WTC11 (cell line): ENCODE measurements around the gene CNKSR3. TPM values are rescaled to one million over a fixed set of nuclear protein-coding genes. Genes with fewer than 3 reads are reported as not detected.

ENCODE experiments used
- ATAC-seq: fragments of 200-7000 bp; cut with Tn5 transposase; 2 replicates; pipeline ENCODE4 v1.10.0; 2021; ENCODE audit warnings: mild to moderate bottlenecking, moderate library complexity
- CTCF ChIA-PET: fragments of 300-600 bp; sonication (Branson Sonifier 250); formaldehyde crosslinking; loops from one replicate; lab custom pipeline; 2021; ENCODE audit warnings: antibody characterized with exemption; lab: Charles Lee
- POLR2A ChIA-PET: fragments of 350-600 bp; sonication (Branson Sonifier 250); formaldehyde crosslinking; loops from one replicate; lab custom pipeline; 2021; ENCODE audit warnings: antibody characterized with exemption; lab: Charles Lee
- DNase-seq: peaks from one replicate; pipeline ENCODE4 v3.0.0; 2021; ENCODE audit warnings: low spot score
- H3K27ac Mint-ChIP-seq: 2 replicates; pipeline ENCODE4 v1.8.0; 2021; ENCODE audit warnings: mixed read lengths
- H3K27me3 Mint-ChIP-seq: 2 replicates; pipeline ENCODE4 v1.8.0; 2021; ENCODE audit warnings: low read depth, mild to moderate bottlenecking, moderate library complexity, mixed read lengths
- H3K36me3 Mint-ChIP-seq: 2 replicates; pipeline ENCODE4 v1.8.0; 2021; ENCODE audit warnings: mixed read lengths
- H3K4me1 Mint-ChIP-seq: 2 replicates; pipeline ENCODE4 v1.8.0; 2022; ENCODE audit warnings: mixed read lengths
- H3K4me3 Mint-ChIP-seq: 2 replicates; pipeline ENCODE4 v1.8.0; 2021; ENCODE audit warnings: mild to moderate bottlenecking, moderate library complexity, mixed read lengths
- H3K9me3 Mint-ChIP-seq: 2 replicates; pipeline ENCODE4 v1.8.0; 2021; ENCODE audit warnings: mixed read lengths
- CREB1 ChIP-seq: sonication (generic); formaldehyde crosslinking; IDR thresholded peaks from 2 replicates; pipeline ENCODE4 v1.8.0; 2023; ENCODE audit warnings: mild to moderate bottlenecking, missing genetic modification reagents
- CTCF ChIP-seq: fragments of 200-600 bp; IDR thresholded peaks from 2 replicates; pipeline ENCODE4 v1.8.0; 2022; ENCODE audit warnings: antibody characterized with exemption
- E2F4 ChIP-seq: sonication (generic); formaldehyde crosslinking; IDR thresholded peaks from 2 replicates; pipeline ENCODE4 v1.8.1; 2022; ENCODE audit warnings: low read depth, mild to moderate bottlenecking, moderate library complexity, missing genetic modification reagents, borderline replicate concordance
- ELF4 ChIP-seq: sonication (generic); formaldehyde crosslinking; IDR thresholded peaks from 2 replicates; pipeline ENCODE4 v1.8.1; 2022; ENCODE audit warnings: low read depth, mild to moderate bottlenecking, moderate library complexity, missing genetic modification reagents
- ERG ChIP-seq: fragments of 250-450 bp; sonication (Bioruptor Pico); IDR thresholded peaks from 2 replicates; pipeline ENCODE4 v1.8.0; 2021; ENCODE audit warnings: mild to moderate bottlenecking
- ESRRA ChIP-seq: sonication (generic); formaldehyde crosslinking; IDR thresholded peaks from 2 replicates; pipeline ENCODE4 v1.8.1; 2022; ENCODE audit warnings: mild to moderate bottlenecking, missing genetic modification reagents, borderline replicate concordance
- ETV6 ChIP-seq: sonication (generic); formaldehyde crosslinking; IDR thresholded peaks from 2 replicates; pipeline ENCODE4 v1.8.1; 2022; ENCODE audit warnings: mild to moderate bottlenecking, missing genetic modification reagents
- FOXK1 ChIP-seq: sonication (generic); formaldehyde crosslinking; IDR thresholded peaks from 2 replicates; pipeline ENCODE4 v1.8.0; 2022; ENCODE audit warnings: mild to moderate bottlenecking, moderate library complexity, missing genetic modification reagents
- FOXP1 ChIP-seq: sonication (generic); formaldehyde crosslinking; IDR thresholded peaks from 2 replicates; pipeline ENCODE4 v1.8.0; 2022; ENCODE audit warnings: missing genetic modification reagents, mild to moderate bottlenecking, moderate library complexity, borderline replicate concordance
- GTF2I ChIP-seq: fragments of 250-450 bp; sonication (Bioruptor Pico); conservative IDR thresholded peaks from 2 replicates; pipeline ENCODE4 v1.4.0; 2021; ENCODE audit warnings: mild to moderate bottlenecking
- HMGA2 ChIP-seq: fragments of 250-450 bp; sonication (Bioruptor Pico); IDR thresholded peaks from 2 replicates; pipeline ENCODE4 v1.4.0; 2021; ENCODE audit warnings: mild to moderate bottlenecking, moderate library complexity
- IRF2 ChIP-seq: sonication (generic); formaldehyde crosslinking; IDR thresholded peaks from 2 replicates; pipeline ENCODE4 v1.8.0; 2022; ENCODE audit warnings: low read depth, missing genetic modification reagents, borderline replicate concordance
- NR2C2 ChIP-seq: sonication (generic); formaldehyde crosslinking; IDR thresholded peaks from 2 replicates; pipeline ENCODE4 v1.8.0; 2022; ENCODE audit warnings: mild to moderate bottlenecking, missing genetic modification reagents
- NR3C1 ChIP-seq: sonication (generic); formaldehyde crosslinking; conservative IDR thresholded peaks from 2 replicates; pipeline ENCODE4 v1.8.1; 2023; ENCODE audit warnings: low read depth, mild to moderate bottlenecking, missing genetic modification reagents
- OVOL2 ChIP-seq: fragments of 250-450 bp; sonication (Bioruptor Pico); IDR thresholded peaks from 2 replicates; pipeline ENCODE4 v1.9.0; 2021; ENCODE audit warnings: mild to moderate bottlenecking, borderline replicate concordance
- PREB ChIP-seq: sonication (generic); formaldehyde crosslinking; IDR thresholded peaks from 2 replicates; pipeline ENCODE4 v1.8.1; 2022; ENCODE audit warnings: mild to moderate bottlenecking, missing genetic modification reagents, moderate library complexity, borderline replicate concordance
- RORB ChIP-seq: fragments of 250-450 bp; sonication (Bioruptor Pico); IDR thresholded peaks from 2 replicates; pipeline ENCODE4 v1.9.0; 2021; ENCODE audit warnings: mild to moderate bottlenecking
- SMAD4 ChIP-seq: sonication (generic); formaldehyde crosslinking; IDR thresholded peaks from 2 replicates; pipeline ENCODE4 v1.8.0; 2022; ENCODE audit warnings: mild to moderate bottlenecking, missing genetic modification reagents
- TCF7 ChIP-seq: sonication (generic); formaldehyde crosslinking; IDR thresholded peaks from 2 replicates; pipeline ENCODE4 v1.8.0; 2022; ENCODE audit warnings: mild to moderate bottlenecking, low read depth, missing genetic modification reagents, moderate library complexity
- ZBTB43 ChIP-seq: sonication (generic); formaldehyde crosslinking; IDR thresholded peaks from 2 replicates; pipeline ENCODE4 v1.8.1; 2023; ENCODE audit warnings: mild to moderate bottlenecking, missing genetic modification reagents
- ZNF232 ChIP-seq: sonication (generic); formaldehyde crosslinking; IDR thresholded peaks from 2 replicates; pipeline ENCODE4 v1.8.0; 2022; ENCODE audit warnings: mild to moderate bottlenecking, missing genetic modification reagents
- ZNF317 ChIP-seq: sonication (generic); formaldehyde crosslinking; IDR thresholded peaks from 2 replicates; pipeline ENCODE4 v1.8.1; 2023; ENCODE audit warnings: low read depth, mild to moderate bottlenecking, moderate library complexity, missing genetic modification reagents, borderline replicate concordance
- ZNF416 ChIP-seq: fragments of 250-450 bp; sonication (Bioruptor Pico); IDR thresholded peaks from 2 replicates; pipeline ENCODE4 v1.9.0; 2021; ENCODE audit warnings: mild to moderate bottlenecking, inconsistent platforms
- ZNF512 ChIP-seq: sonication (generic); formaldehyde crosslinking; IDR thresholded peaks from 2 replicates; pipeline ENCODE4 v1.8.1; 2022; ENCODE audit warnings: missing genetic modification reagents, borderline replicate concordance
- ZNF671 ChIP-seq: fragments of 250-450 bp; sonication (Bioruptor Pico); IDR thresholded peaks from 2 replicates; pipeline ENCODE4 v1.8.0; 2021; ENCODE audit warnings: mild to moderate bottlenecking
- total RNA-seq: library from RNA; stranded (reverse); gene quantifications from 3 replicates; pipeline ENCODE4 v1.2.3, GENCODE V29; 2021

The CNKSR3 gene
- total RNA-seq, 1 experiment from 2014 or later = 5.7 TPM

- peaks cover 6% of the 10 kb centered on the region for H3K9me3 Mint-ChIP-seq
- H3K4me1 Mint-ChIP-seq = peaks cover 5% of the 10 kb centered on the region; the same call in 1 of the 2 replicates
- no peaks in the 10 kb centered on the region for H3K27me3 Mint-ChIP-seq
- H3K36me3 Mint-ChIP-seq = no peaks in the 10 kb centered on the region
- CTCF ChIA-PET = no interaction called here
- POLR2A ChIA-PET = no interaction called here
- DNase-seq = no peak
- TF ChIP-seq IRF2 = no peak
- no peak for TF ChIP-seq HMGA2 (CRISPR knock-in tag)
- TF ChIP-seq NR3C1 (CRISPR knock-in tag) = no peak
- no peak overlapping the region for H3K4me3 Mint-ChIP-seq
- ATAC-seq = no peak
- no peak overlapping the region for H3K27ac Mint-ChIP-seq
These were observed 150.8 kb downstream of the CNKSR3 start for GRCh38 chr6:154359679-154360078.

GRCh38 chr6:154359161-154359574 is 151.3 kb downstream of the CNKSR3 start:
- ATAC-seq (no peak), DNase-seq (no peak)
- CTCF ChIA-PET = no interaction called here
- Mint-ChIP-seq H3K27ac (no peak overlapping the region), H3K36me3 (no peaks in the 10 kb centered on the region), H3K4me3 (no peak overlapping the region), H3K9me3 (peaks cover 11% of the 10 kb centered on the region), H3K4me1 (peaks cover 5% of the 10 kb centered on the region; the same call in 1 of the 2 replicates), H3K27me3 (no peaks in the 10 kb centered on the region)
- TF ChIP-seq CREB1 (CRISPR knock-in tag) = no peak
- TF ChIP-seq FOXK1 (CRISPR knock-in tag) = no peak
- TF ChIP-seq ZNF671 (CRISPR knock-in tag) = no peak
- no peak for TF ChIP-seq TCF7 (CRISPR knock-in tag)
- TF ChIP-seq PREB = no peak
- no peak for TF ChIP-seq ETV6 (CRISPR knock-in tag)
- no peak for TF ChIP-seq ZNF512
- no peak for TF ChIP-seq OVOL2 (CRISPR knock-in tag)
- POLR2A ChIA-PET = no interaction called here

- Mint-ChIP-seq H3K27ac (no peak overlapping the region), H3K36me3 (no peaks in the 10 kb centered on the region), H3K4me3 (no peak overlapping the region), H3K27me3 (no peaks in the 10 kb centered on the region), H3K4me1 (peaks cover 5% of the 10 kb centered on the region; the same call in 1 of the 2 replicates), H3K9me3 (peaks cover 14% of the 10 kb centered on the region)
- ATAC-seq (no peak), DNase-seq (no peak)
- CTCF ChIA-PET = no interaction called here
- POLR2A ChIA-PET = no interaction called here
- TF ChIP-seq GTF2I = no peak
- TF ChIP-seq E2F4 (CRISPR knock-in tag) = no peak
- no peak for TF ChIP-seq NR2C2 (CRISPR knock-in tag)
- no peak for TF ChIP-seq CTCF
- no peak for TF ChIP-seq OVOL2 (CRISPR knock-in tag)
- no peak for TF ChIP-seq ZBTB43 (CRISPR knock-in tag)
- no peak for TF ChIP-seq ZNF416 (CRISPR knock-in tag)
- TF ChIP-seq ESRRA = no peak
- TF ChIP-seq RORB (CRISPR knock-in tag) = no peak
- no peak for TF ChIP-seq HMGA2 (CRISPR knock-in tag)
- TF ChIP-seq ERG = no peak
- TF ChIP-seq ZNF317 (CRISPR knock-in tag) = no peak
- no peak for TF ChIP-seq ELF4
- TF ChIP-seq SMAD4 (CRISPR knock-in tag) = no peak
- TF ChIP-seq ZNF232 (CRISPR knock-in tag) = no peak
- TF ChIP-seq FOXP1 (CRISPR knock-in tag) = no peak
These were observed 152.4 kb downstream of the CNKSR3 start for GRCh38 chr6:154358019-154358545.
